Adrenal gland (tissue), 12 donors: Measurements from ENCODE around the gene DGCR8. TPM values are rescaled to one million over a fixed set of nuclear protein-coding genes. Genes with fewer than 3 reads are reported as not detected.

Experiments used
- DNase-seq, 7 donors: peaks; one replicate each; pipeline ENCODE4 v3.0.0-alpha.2; 2019 to 2020
- H3K27ac ChIP-seq, 5 donors: fragments of 200-600 bp; sonication (generic) in 4 of 5; 1 replicate in 3 of 5; 2 replicates in 2 of 5; pipeline versions ENCODE4 v1.5.1 to v1.8.0; 2016 to 2020; ENCODE audit warnings: mild to moderate bottlenecking in 1 of 5
- H3K27me3 ChIP-seq: fragments of 200-600 bp; 2 replicates; pipeline ENCODE4 v1.8.0; 2021
- H3K36me3 ChIP-seq, 2 donors: fragments of 200-600 bp; replicated peaks in 1 of 2; 1 replicate in 1 of 2; 2 replicates in 1 of 2; pipeline versions ENCODE4 v1.5.1 to v1.8.0; 2018 to 2022
- H3K4me1 ChIP-seq, 2 donors: fragments of 200-600 bp; replicated peaks in 1 of 2; 1 replicate in 1 of 2; 2 replicates in 1 of 2; pipeline versions ENCODE4 v1.5.1 to v1.8.0; 2018 to 2021
- H3K4me3 ChIP-seq, 4 donors: fragments of 200-600 bp; sonication (generic) in 3 of 4; one replicate each; pipeline ENCODE4 v1.5.1; 2016 to 2018
- H3K9me3 ChIP-seq, 3 donors: fragments of 200-600 bp; sonication (generic) in 1 of 3; replicated peaks in 1 of 3; 1 replicate in 2 of 3; 2 replicates in 1 of 3; pipeline versions ENCODE4 v1.5.1 to v1.8.0; 2016 to 2021
- CTCF ChIP-seq, 6 experiments: fragments of 450-650 bp in 4 of 6; fragments of 200-600 bp in 2 of 6; sonication (generic) in 1 of 6; IDR thresholded peaks; 1 replicate in 5 of 6; 2 replicates in 1 of 6; pipeline versions ENCODE4 v1.5.1 to v1.8.0; 2016 to 2021; ENCODE audit warnings: antibody characterized with exemption in 6 of 6, mild to moderate bottlenecking in 2 of 6, moderate library complexity in 1 of 6
- POLR2A ChIP-seq, 2 donors: fragments of 450-650 bp; IDR thresholded peaks; one replicate each; pipeline ENCODE4 v1.6.1; 2017; ENCODE audit warnings: antibody characterized with exemption in 2 of 2, mild to moderate bottlenecking in 2 of 2, moderate library complexity in 1 of 2
- WGBS, 4 donors: extraction: QIAGEN DNeasy Blood & Tissue Kit in 2 of 4; methylation state at CpG; one replicate each; pipeline versions ENCODE4 v1.1.5 to v1.1.7; 2013 to 2017; 5-methylcytosine and 5-hydroxymethylcytosine counted together
- intact Hi-C, 2 donors: fragments of 100-400 bp; cut with DNase I; formaldehyde crosslinking; loops; one replicate each; pipeline versions ENCODE4 v1.14.1 to v1.15.0; 2022 to 2023
- polyA plus RNA-seq, 3 donors: library from polyadenylated mRNA; stranded (reverse); fragments of 200-250 nt in 2 of 3; fragments of 350-450 nt in 1 of 3; fragmentation: Illumina TruSeq in 1 of 3; extraction: RNeasy Lipid Tissue Mini Kit (QIAGEN cat#74804) in 1 of 3; gene quantifications; one replicate each; pipeline ENCODE4 v1.2.3, GENCODE V29; 2013 to 2014
- total RNA-seq, 9 donors: library from RNA; depleted of rRNA in 4 of 9; stranded (reverse); fragments of >200 nt in 4 of 9; fragments of 120-200 nt in 1 of 9; fragmentation: NEBNext Ultra II Directional in 1 of 9; extraction: Animal tissue kit (Norgen Biotek cat#: 25700) in 1 of 9; gene quantifications; one replicate each; pipeline versions ENCODE4 v1.1.0 to v1.2.4, GENCODE V29; 2013 to 2023
- donor health status: healthy with polysubstance abuse.
- donor health status: Bipolar disorder and iron deficiency.
- donor health status: DM: yes; HTN: yes; CAD: no.
- donor health status: DM: no; HTN: no; CAD: no.
- donor health status: DM: no; HTN: no; CAD: no.
- donor health status: DM: yes; HTN: yes; CAD: no.

Gene DGCR8
- total and polyA plus RNA-seq, 12 donors: 7.2 to 32.2 (median 22.4) TPM

- WGBS, 4 donors: 94 to 98% (median 97%) methylated on average over 6 to 27 of the region's 27 CpGs
- no peak overlapping the region for H3K4me3 ChIP-seq
- H3K27ac ChIP-seq: no peak overlapping the region
- TF ChIP-seq POLR2A (IDR thresholded peaks at IDR 0.05) (no peak), CTCF (IDR thresholded peaks at IDR 0.05) (no peak)
- no peaks in the 10 kb centered on the region for H3K27me3 ChIP-seq
- H3K4me1 ChIP-seq: peaks cover 0 to 8% of the 10 kb centered on the region in 2 donors
- H3K9me3 ChIP-seq: no peaks in the 10 kb centered on the region
- intact Hi-C loops: no loop called here
- no peak for DNase-seq
- H3K36me3 ChIP-seq: peaks cover 0 to 47% of the 10 kb centered on the region in 2 donors
These were observed 16.5 kb upstream of the DGCR8 start for GRCh38 chr22:20063271-20064139.

- peaks cover 0 to 47% of the 10 kb centered on the region in 2 donors for H3K36me3 ChIP-seq
These were observed 15.9 kb upstream of the DGCR8 start for GRCh38 chr22:20064140-20064480.

GRCh38 chr22:20064545-20065262 is 15.3 kb upstream of the DGCR8 start:
- 90 to 99% (median 93%) methylated on average over 6 to 18 of the region's 18 CpGs for WGBS, 4 donors
- intact Hi-C loops: no loop called here
- H3K27ac ChIP-seq: no peak overlapping the region
- no peaks in the 10 kb centered on the region for H3K9me3 ChIP-seq
- peaks cover 0 to 47% of the 10 kb centered on the region in 2 donors for H3K36me3 ChIP-seq
- TF ChIP-seq CTCF (IDR thresholded peaks at IDR 0.05): no peak
- no peak for TF ChIP-seq POLR2A (IDR thresholded peaks at IDR 0.05)
- H3K4me3 ChIP-seq: no peak overlapping the region
- no peaks in the 10 kb centered on the region for H3K4me1 ChIP-seq
- H3K27me3 ChIP-seq: no peaks in the 10 kb centered on the region
- no peak for DNase-seq

More at GRCh38 chr22:20064140-20064480, 15.9 kb upstream of the DGCR8 start:
- no peak for TF ChIP-seq CTCF (IDR thresholded peaks at IDR 0.05)
- Histone ChIP-seq H3K4me1 (peaks cover 0 to 5% of the 10 kb centered on the region in 2 donors), H3K4me3 (no peak overlapping the region), H3K27me3 (no peaks in the 10 kb centered on the region), H3K27ac (no peak overlapping the region), H3K9me3 (no peaks in the 10 kb centered on the region)
- intact Hi-C loops: no loop called here
- 60 to 84% (median 81%) methylated on average over 1 to 3 of the region's 3 CpGs; no CpG with 5 or more reads in 1 of the 4 donors for WGBS, 4 donors
- DNase-seq: no peak

GRCh38 chr22:20065896-20066616 is 14.0 kb upstream of the DGCR8 start:
- no peaks in the 10 kb centered on the region for H3K4me1 ChIP-seq
- DNase-seq: no peak
- intact Hi-C loops: no loop called here
- no peaks in the 10 kb centered on the region for H3K9me3 ChIP-seq
- 92 to 94% (median 93%) methylated on average over 10 to 14 of the region's 14 CpGs for WGBS, 4 donors
- peaks cover 0 to 40% of the 10 kb centered on the region in 2 donors for H3K36me3 ChIP-seq
- no peak overlapping the region for H3K27ac ChIP-seq
- no peaks in the 10 kb centered on the region for H3K27me3 ChIP-seq
- TF ChIP-seq POLR2A (IDR thresholded peaks at IDR 0.05) (no peak), CTCF (IDR thresholded peaks at IDR 0.05) (no peak)
- H3K4me3 ChIP-seq: no peak overlapping the region
